K562 (cell line): ENCODE measurements around the gene TCP10L. TPM values are rescaled to one million over a fixed set of nuclear protein-coding genes. Genes with fewer than 3 reads are reported as not detected.

ENCODE experiments used
- ATF7 ChIP-seq: fragments of 450-650 bp; IDR thresholded peaks from 2 replicates; pipeline ENCODE4 v1.7.1; 2014; ENCODE audit warnings: mild to moderate bottlenecking, moderate library complexity
- CHD7 ChIP-seq: fragments of 200-600 bp; sonication (generic); IDR thresholded peaks from one replicate; pipeline ENCODE4 v1.6.1; 2012; ENCODE audit warnings: mild to moderate bottlenecking, low read depth, low read length, inconsistent platforms
- EGR1 ChIP-seq: fragments of 450-650 bp; conservative IDR thresholded peaks from 2 replicates; pipeline ENCODE4 v1.6.1; 2017; ENCODE audit warnings: mild to moderate bottlenecking
- HCFC1 ChIP-seq: IDR thresholded peaks from 2 replicates; pipeline ENCODE4 v1.6.1; 2012; ENCODE audit warnings: low read depth, low read length, improper control_type of control experiment
- HMG20A ChIP-seq: fragments of 450-650 bp; formaldehyde crosslinking; conservative IDR thresholded peaks from 2 replicates; pipeline ENCODE4 v1.4.0; 2020; ENCODE audit warnings: mild to moderate bottlenecking, mixed read lengths
- KLF16 ChIP-seq: IDR thresholded peaks from 2 replicates; pipeline ENCODE4 v1.6.1; 2016; ENCODE audit warnings: antibody characterized with exemption
- MEIS2 ChIP-seq: fragments of 450-650 bp; IDR thresholded peaks from 2 replicates; pipeline ENCODE4 v1.6.1; 2014; ENCODE audit warnings: mild to moderate bottlenecking; ENCODE audit not compliant: partially characterized antibody
- MYC ChIP-seq, 2 experiments: fragments of 250-450 bp in 1 of 2; sonication (Bioruptor Pico) in 1 of 2; IDR thresholded peaks; 2 replicates each; pipeline versions ENCODE4 v1.5.1 to v1.6.1; 2012 to 2021; ENCODE audit warnings: low read depth in 2 of 2, borderline replicate concordance in 1 of 2, improper control_type of control experiment in 1 of 2, low read length in 1 of 2, mild to moderate bottlenecking in 1 of 2, moderate library complexity in 1 of 2
- RBM15 ChIP-seq: fragments of 200-400 bp; formaldehyde crosslinking; IDR thresholded peaks from 2 replicates; pipeline ENCODE4 v1.6.1; 2018; ENCODE audit warnings: mild to moderate bottlenecking, low read length, moderate library complexity; ENCODE audit not compliant: insufficient read depth
- SIX5 ChIP-seq, 2 experiments: IDR thresholded peaks; 2 replicates each; pipeline ENCODE4 v1.6.1; 2011; ENCODE audit warnings: low read length in 2 of 2, borderline replicate concordance in 1 of 2, low read depth in 1 of 2, mild to moderate bottlenecking in 1 of 2, moderate library complexity in 1 of 2; ENCODE audit not compliant: insufficient read depth in 1 of 2
- THRB ChIP-seq: fragments of 450-650 bp; formaldehyde crosslinking; conservative IDR thresholded peaks from 2 replicates; pipeline ENCODE4 v1.4.0; 2022; ENCODE audit warnings: mild to moderate bottlenecking, missing genetic modification characterization
- TRIM25 ChIP-seq: fragments of 450-650 bp; IDR thresholded peaks from 2 replicates; pipeline ENCODE4 v1.7.0; 2016; ENCODE audit warnings: borderline replicate concordance
- ZNF354B ChIP-seq: fragments of 250-450 bp; sonication (Bioruptor Pico); IDR thresholded peaks from 2 replicates; pipeline ENCODE4 v1.4.0; 2020
- polyA plus RNA-seq, 8 experiments: library from polyadenylated mRNA; depleted of rRNA in 4 of 8; stranded (reverse) in 5 of 8; unstranded in 3 of 8; fragments of >200 nt; fragmentation: Nextera tagmentation in 2 of 8; fragmentation: Illumina TruSeq in 1 of 8; extraction: Ambion mirVana in 2 of 8; extraction: Trizol in 1 of 8; gene quantifications; 2 replicates each; pipeline versions ENCODE4 v1.2.1 to v1.2.3, GENCODE V29; 2011 to 2014; ENCODE audit warnings: inconsistent platforms in 1 of 8, missing spikeins in 1 of 8
- total RNA-seq, 7 experiments: library from RNA; depleted of rRNA in 6 of 7; stranded (reverse); fragments of >200 nt in 6 of 7; fragmentation: Illumina TruSeq in 2 of 7; extraction: Trizol in 2 of 7; gene quantifications; 2 replicates each; pipeline versions ENCODE4 v1.2.1 to v1.2.3, GENCODE V29; 2011 to 2021; ENCODE audit warnings: low replicate concordance in 1 of 7

TCP10L gene
- total and polyA plus RNA-seq, 9 of the 15 experiments (the other 6 are each of a cell fraction or from before 2014, with no cell fraction given), result 0.34 to 0.91 (median 0.56) TPM; not detected in 2

- peak; percentile 41; the same call in 1 of the 2 replicates for TF ChIP-seq TRIM25
- no peak for TF ChIP-seq CHD7
- TF ChIP-seq EGR1, result peak; percentile 29; the same call in 1 of the 2 replicates
- no peak for TF ChIP-seq SIX5 (IDR thresholded peaks at IDR 0.05; ENCODE audit: borderline replicate concordance in 1 of 2, insufficient read depth in 1 of 2, low read depth in 1 of 2, low read length in 2 of 2)
- TF ChIP-seq MEIS2, result no peak
- TF ChIP-seq RBM15, result no peak
- no peak for TF ChIP-seq HCFC1
- no peak for TF ChIP-seq ZNF354B
- TF ChIP-seq ATF7, result peak; percentile 42; the same call in 1 of the 2 replicates
- 0 out of 2 replicates have a peak, but pooled peaks have one; percentile 9 for TF ChIP-seq KLF16
- TF ChIP-seq THRB (CRISPR knock-in tag), result no peak
- TF ChIP-seq MYC (IDR thresholded peaks at IDR 0.05; ENCODE audit: low read depth, low read length), result no peak
- no peak for TF ChIP-seq MYC (CRISPR knock-in tag; IDR thresholded peaks at IDR 0.05; ENCODE audit: borderline replicate concordance, low read depth)
- no peak for TF ChIP-seq HMG20A
These were observed 28.2 kb upstream of the TCP10L start (continued) for GRCh38 chr21:32613436-32614043.
